GM12872 (cell line): ENCODE results near the gene KDM4C.

Experiments
- CTCF ChIP-seq: IDR thresholded peaks from 3 replicates; pipeline ENCODE4 v1.5.1; 2011; ENCODE audit warnings: low read depth, mild to moderate bottlenecking, low read length, moderate library complexity; ENCODE audit not compliant: insufficient read depth

KDM4C gene

GRCh38 chr9:6793203-6793602 is 35.4 kb downstream of the KDM4C start:
- no peak for TF ChIP-seq CTCF

GRCh38 chr9:6794936-6795335 is 37.2 kb downstream of the KDM4C start:
- TF ChIP-seq CTCF: no peak

GRCh38 chr9:6802926-6803325 is 45.2 kb downstream of the KDM4C start:
- TF ChIP-seq CTCF: no peak

- TF ChIP-seq CTCF: no peak
These were observed 47.8 kb downstream of the KDM4C start for GRCh38 chr9:6805532-6805931.

GRCh38 chr9:6811436-6811835 is 53.7 kb downstream of the KDM4C start:
- no peak for TF ChIP-seq CTCF

- TF ChIP-seq CTCF: no peak
These were observed 58.8 kb downstream of the KDM4C start for GRCh38 chr9:6816581-6816980.

GRCh38 chr9:6818292-6818922 is 60.6 kb downstream of the KDM4C start:
- no peak for TF ChIP-seq CTCF
